H9 (cell line): ENCODE measurements around the gene TACC2. TPM values are rescaled to one million over a fixed set of nuclear protein-coding genes. Genes with fewer than 3 reads are reported as not detected.

ENCODE experiments used
- DNase-seq: peaks from one replicate; pipeline ENCODE4 v3.0.0-alpha.2; 2017
- H2AFZ ChIP-seq: one replicate; pipeline ENCODE4 v1.6.1; 2013; ENCODE audit warnings: mild to moderate bottlenecking, low read length, control low read depth, moderate library complexity
- H2AK5ac ChIP-seq: 2 replicates; pipeline ENCODE4 v1.6.1; 2013; ENCODE audit warnings: low read length, control low read depth, mixed read lengths; ENCODE audit not compliant: insufficient read length
- H2BK120ac ChIP-seq: one replicate; pipeline ENCODE4 v1.6.1; 2013; ENCODE audit warnings: low read depth, mild to moderate bottlenecking, low read length, control low read depth, inconsistent platforms; ENCODE audit not compliant: poor library complexity, severe bottlenecking
- H2BK12ac ChIP-seq: 2 replicates; pipeline ENCODE4 v1.6.1; 2013; ENCODE audit warnings: low read length, control low read depth, mixed read lengths, low read depth; ENCODE audit not compliant: insufficient read length
- H2BK15ac ChIP-seq: 2 replicates; pipeline ENCODE4 v1.6.1; 2013; ENCODE audit warnings: low read depth, low read length, control low read depth
- H2BK20ac ChIP-seq: one replicate; pipeline ENCODE4 v1.6.1; 2013; ENCODE audit warnings: low read depth, mild to moderate bottlenecking, low read length, control low read depth, inconsistent platforms; ENCODE audit not compliant: poor library complexity, severe bottlenecking
- H2BK5ac ChIP-seq: 2 replicates; pipeline ENCODE4 v1.6.1; 2013; ENCODE audit warnings: low read length, control low read depth, mixed read lengths; ENCODE audit not compliant: insufficient read length
- H3K14ac ChIP-seq: 2 replicates; pipeline ENCODE4 v1.6.1; 2013; ENCODE audit warnings: low read length, control low read depth; ENCODE audit not compliant: insufficient read depth
- H3K18ac ChIP-seq: 2 replicates; pipeline ENCODE4 v1.6.1; 2013; ENCODE audit warnings: low read depth, mild to moderate bottlenecking, mixed read lengths, low read length, control low read depth; ENCODE audit not compliant: insufficient read length
- H3K23ac ChIP-seq: 2 replicates; pipeline ENCODE4 v1.6.1; 2013; ENCODE audit warnings: low read length, control low read depth, mixed read lengths, low read depth; ENCODE audit not compliant: insufficient read length
- H3K23me2 ChIP-seq: 2 replicates; pipeline ENCODE4 v1.6.1; 2013; ENCODE audit warnings: low read depth, mild to moderate bottlenecking, mixed read lengths, low read length, control low read depth; ENCODE audit not compliant: insufficient read length, poor library complexity, severe bottlenecking
- H3K27ac ChIP-seq: 2 replicates; pipeline ENCODE4 v1.5.1; 2013; ENCODE audit warnings: low read length, control low read depth, mixed read lengths, low read depth; ENCODE audit not compliant: insufficient read length
- H3K27me3 ChIP-seq: 2 replicates; pipeline ENCODE4 v1.6.1; 2013; ENCODE audit warnings: low read length, control low read depth, inconsistent platforms; ENCODE audit not compliant: insufficient read depth
- H3K4ac ChIP-seq: 2 replicates; pipeline ENCODE4 v1.6.1; 2013; ENCODE audit warnings: low read depth, mild to moderate bottlenecking, control low read depth, inconsistent platforms, low read length, moderate library complexity
- H3K4me1 ChIP-seq: 2 replicates; pipeline ENCODE4 v1.6.1; 2013; ENCODE audit warnings: low read length, control low read depth, inconsistent platforms; ENCODE audit not compliant: insufficient read depth
- H3K4me2 ChIP-seq: 2 replicates; pipeline ENCODE4 v1.6.1; 2013; ENCODE audit warnings: low read length, control low read depth, mixed read lengths; ENCODE audit not compliant: insufficient read length, insufficient read depth
- H3K56ac ChIP-seq: 2 replicates; pipeline ENCODE4 v1.6.1; 2013; ENCODE audit warnings: low read depth, mild to moderate bottlenecking, mixed read lengths, low read length, control low read depth; ENCODE audit not compliant: insufficient read length
- H3K79me1 ChIP-seq: 2 replicates; pipeline ENCODE4 v1.6.1; 2013; ENCODE audit warnings: low read depth, mild to moderate bottlenecking, moderate library complexity, low read length, control low read depth, inconsistent platforms; ENCODE audit not compliant: insufficient read depth, poor library complexity, severe bottlenecking
- H3K79me2 ChIP-seq: 2 replicates; pipeline ENCODE4 v1.6.1; 2013; ENCODE audit warnings: low read length, control low read depth, inconsistent platforms; ENCODE audit not compliant: insufficient read depth
- H3K9ac ChIP-seq: 2 replicates; pipeline ENCODE4 v1.6.1; 2013; ENCODE audit warnings: low read length, control low read depth, mixed read lengths; ENCODE audit not compliant: insufficient read length; ENCODE audit errors: extremely low read depth
- H3K9me3 ChIP-seq: one replicate; pipeline ENCODE4 v1.6.1; 2013; ENCODE audit warnings: low read depth, low read length, inconsistent platforms; ENCODE audit not compliant: control insufficient read depth
- H3T11ph ChIP-seq: one replicate; pipeline ENCODE4 v1.6.1; 2013; ENCODE audit warnings: mild to moderate bottlenecking, low read length, control low read depth, inconsistent platforms
- H4K20me1 ChIP-seq: one replicate; pipeline ENCODE4 v1.6.1; 2013; ENCODE audit not compliant: control insufficient read depth, insufficient read length, insufficient read depth
- H4K5ac ChIP-seq: 2 replicates; pipeline ENCODE4 v1.6.1; 2013; ENCODE audit warnings: low read depth, mild to moderate bottlenecking, mixed read lengths, low read length, control low read depth; ENCODE audit not compliant: insufficient read length
- H4K8ac ChIP-seq: replicated peaks from 2 replicates; pipeline ENCODE4 v1.6.1; 2013; ENCODE audit warnings: low read length, control low read depth, mixed read lengths, low read depth; ENCODE audit not compliant: insufficient read length
- H4K91ac ChIP-seq: 2 replicates; pipeline ENCODE4 v1.6.1; 2013; ENCODE audit warnings: low read depth, mild to moderate bottlenecking, moderate library complexity, mixed read lengths, low read length, control low read depth; ENCODE audit not compliant: insufficient read length
- H3K27ac Mint-ChIP-seq, 3 experiments: 2 replicates in 2 of 3; 3 replicates in 1 of 3; pipeline ENCODE4 v1.8.0; 2020 to 2021; ENCODE audit warnings: mixed read lengths in 3 of 3, mild to moderate bottlenecking in 1 of 3, moderate library complexity in 1 of 3
- H3K27me3 Mint-ChIP-seq: 2 replicates; pipeline ENCODE4 v1.8.0; 2021; ENCODE audit warnings: low read depth, mild to moderate bottlenecking, moderate library complexity, mixed read lengths
- H3K36me3 Mint-ChIP-seq, 3 experiments: 2 replicates in 2 of 3; 3 replicates in 1 of 3; pipeline ENCODE4 v1.8.0; 2020 to 2021; ENCODE audit warnings: low read depth in 3 of 3, mixed read lengths in 3 of 3; ENCODE audit not compliant: insufficient read depth in 1 of 3
- H3K4me1 Mint-ChIP-seq, 2 experiments: 2 replicates each; pipeline ENCODE4 v1.8.0; 2020; ENCODE audit warnings: mixed read lengths in 2 of 2
- H3K4me3 Mint-ChIP-seq, 2 experiments: 2 replicates in 1 of 2; 3 replicates in 1 of 2; pipeline ENCODE4 v1.8.0; 2020 to 2021; ENCODE audit warnings: mild to moderate bottlenecking in 2 of 2, mixed read lengths in 2 of 2, moderate library complexity in 1 of 2
- H3K9me3 Mint-ChIP-seq, 2 experiments: 2 replicates in 1 of 2; 3 replicates in 1 of 2; pipeline ENCODE4 v1.8.0; 2020; ENCODE audit warnings: mild to moderate bottlenecking in 2 of 2, mixed read lengths in 2 of 2, moderate library complexity in 1 of 2
- CTCF ChIP-seq: fragments of 200-600 bp; sonication (generic); conservative IDR thresholded peaks from 3 replicates; pipeline ENCODE4 v1.8.0; 2021; ENCODE audit warnings: antibody characterized with exemption, mild to moderate bottlenecking
- WGBS: extraction: QIAGEN DNeasy Blood & Tissue Kit; methylation state at CpG from one replicate; pipeline ENCODE4 v1.1.7; 2013; ENCODE audit warnings: missing lambda C conversion rate, low lambda C conversion rate, mixed read lengths; ENCODE audit not compliant: insufficient read length; ENCODE audit errors: extremely low coverage; 5-methylcytosine and 5-hydroxymethylcytosine counted together
- total RNA-seq: library from RNA; stranded (reverse); gene quantifications from 2 replicates; pipeline ENCODE4 v1.2.1, GENCODE V29; 2021

The TACC2 gene
- total RNA-seq, 1 experiment from 2014 or later: 58.1 TPM

DNA sequence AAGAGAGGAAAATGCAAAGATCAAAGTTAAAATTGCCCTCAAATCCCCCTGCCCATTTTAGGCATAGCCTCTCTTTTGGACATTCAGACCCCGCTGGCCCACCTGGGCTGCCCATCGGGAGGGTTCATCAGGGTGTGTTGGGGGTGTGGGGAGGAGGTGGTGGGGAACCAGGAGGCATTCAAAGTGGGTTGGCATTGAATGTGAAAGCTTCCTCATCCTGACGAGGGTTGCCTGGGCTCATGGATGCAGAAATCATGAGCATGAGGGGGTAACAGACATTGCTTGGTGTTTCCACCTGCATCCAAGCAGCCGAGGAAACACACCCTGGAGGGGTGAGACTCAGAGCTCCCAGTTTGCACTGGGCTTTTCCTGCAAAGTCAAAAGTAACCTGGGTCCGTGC is 302.8 kb downstream of the TACC2 start:
- H2AK5ac ChIP-seq: no peak overlapping the region
- H3K18ac ChIP-seq: no peak overlapping the region
- no peaks in the 10 kb centered on the region for H3K9me3 ChIP-seq
- no peak overlapping the region for H3K9ac ChIP-seq
- no peak overlapping the region for H3K4me2 ChIP-seq
- no peak overlapping the region for H2BK20ac ChIP-seq
- no peaks in the 10 kb centered on the region for H3K4me1 ChIP-seq
- H3K4me3 Mint-ChIP-seq: no peak overlapping the region
- H3K27ac Mint-ChIP-seq: no peak overlapping the region; a peak in 1 of 7 replicates
- H3K4ac ChIP-seq: no peak overlapping the region
- no peaks in the 10 kb centered on the region; the same call in none of the 2 replicates for H3K27me3 Mint-ChIP-seq
- WGBS: no CpG with 5 or more reads among the region's 5 CpGs
- no peak for TF ChIP-seq CTCF
- H4K20me1 ChIP-seq: no peaks in the 10 kb centered on the region
- H2BK15ac ChIP-seq: no peak overlapping the region
- no peak overlapping the region for H2AFZ ChIP-seq
- H3K27ac ChIP-seq: no peak overlapping the region
- no peak overlapping the region for H2BK120ac ChIP-seq
- no peaks in the 10 kb centered on the region; a peak in 1 of 7 replicates for H3K36me3 Mint-ChIP-seq
- no peak overlapping the region for H3K56ac ChIP-seq
- H4K91ac ChIP-seq: no peak overlapping the region
- no peak overlapping the region for H2BK12ac ChIP-seq
- H3K79me1 ChIP-seq: no peaks in the 10 kb centered on the region
- H3K23ac ChIP-seq: no peak overlapping the region
- peaks cover 16 to 17% of the 10 kb centered on the region in 2 experiments for H3K4me1 Mint-ChIP-seq
- H4K8ac ChIP-seq: no peak overlapping the region
- H3K27me3 ChIP-seq: no peaks in the 10 kb centered on the region
- H3K14ac ChIP-seq: no peak overlapping the region
- H3K79me2 ChIP-seq: no peaks in the 10 kb centered on the region
- no peaks in the 10 kb centered on the region; a peak in 2 of 5 replicates for H3K9me3 Mint-ChIP-seq
- no peak overlapping the region for H4K5ac ChIP-seq
- no peaks in the 10 kb centered on the region for H3K23me2 ChIP-seq
- no peak overlapping the region for H3T11ph ChIP-seq
- no peak overlapping the region for H2BK5ac ChIP-seq
- DNase-seq: no peak
